Activated B cell treated with CpG ODN at 0.5 μM for 24 hours (primary cell): Measurements from ENCODE around the gene KRT79. TPM values are rescaled to one million over a fixed set of nuclear protein-coding genes. Genes with fewer than 3 reads are reported as not detected.
"Not testable (repeated sequence)": the region's sequence is repeated elsewhere in the genome, so short reads cannot be mapped to it uniquely, and the experiment has no call there.

Experiments
- ATAC-seq: fragments of 200-7000 bp; cut with Tn5 transposase; one replicate; pipeline ENCODE4 v1.10.0; 2021; ENCODE audit warnings: low read depth, mild to moderate bottlenecking, moderate library complexity
- CTCF ChIA-PET: fragments of 350-600 bp; sonication (Branson Sonifier 250); formaldehyde crosslinking; loops from one replicate; lab custom pipeline; 2021; ENCODE audit warnings: antibody characterized with exemption; lab: Charles Lee
- POLR2A ChIA-PET: fragments of 350-600 bp; sonication (Branson Sonifier 250); formaldehyde crosslinking; loops from one replicate; lab custom pipeline; 2021; ENCODE audit warnings: antibody characterized with exemption; lab: Charles Lee
- DNase-seq: peaks from one replicate; pipeline ENCODE4 v3.0.0; 2022
- H3K27ac Mint-ChIP-seq: one replicate; pipeline ENCODE4 v1.8.0; 2020; ENCODE audit warnings: mixed read lengths
- H3K27me3 Mint-ChIP-seq: one replicate; pipeline ENCODE4 v1.8.0; 2021; ENCODE audit warnings: mixed read lengths
- H3K36me3 Mint-ChIP-seq: one replicate; pipeline ENCODE4 v1.8.0; 2021; ENCODE audit warnings: low read depth, mixed read lengths
- H3K4me1 Mint-ChIP-seq: one replicate; pipeline ENCODE4 v1.8.0; 2021; ENCODE audit warnings: mixed read lengths
- H3K4me3 Mint-ChIP-seq: one replicate; pipeline ENCODE4 v1.8.0; 2020; ENCODE audit warnings: mild to moderate bottlenecking, mixed read lengths
- H3K9me3 Mint-ChIP-seq: one replicate; pipeline ENCODE4 v1.8.0; 2020; ENCODE audit warnings: mixed read lengths
- CTCF ChIP-seq: fragments of 200-600 bp; IDR thresholded peaks from one replicate; pipeline ENCODE4 v1.8.0; 2022; ENCODE audit warnings: antibody characterized with exemption, mild to moderate bottlenecking
- intact Hi-C: fragments of 100-400 bp; cut with micrococcal nuclease; formaldehyde crosslinking; loops from one replicate; pipeline ENCODE4 v1.15.1; 2024
- total RNA-seq: library from RNA; stranded (reverse); gene quantifications from 2 replicates; pipeline ENCODE4 v1.2.3, GENCODE V29; 2022

KRT79 gene
- total RNA-seq, 1 donor from 2014 or later = not detected

GRCh38 chr12:52857500-52857899 lies 23.4 kb upstream of the KRT79 start:
- TF ChIP-seq CTCF = no peak
- no peaks in the 10 kb centered on the region for H3K36me3 Mint-ChIP-seq
- POLR2A ChIA-PET = no interaction called here
- no peak for ATAC-seq
- no peaks in the 10 kb centered on the region for H3K9me3 Mint-ChIP-seq
- intact Hi-C loops = no loop called here
- DNase-seq = no peak
- H3K27me3 Mint-ChIP-seq = peaks cover 20% of the 10 kb centered on the region
- no peak overlapping the region for H3K27ac Mint-ChIP-seq
- H3K4me3 Mint-ChIP-seq = no peak overlapping the region
- no peaks in the 10 kb centered on the region for H3K4me1 Mint-ChIP-seq
- CTCF ChIA-PET = no interaction called here

- Mint-ChIP-seq H3K9me3 (no peaks in the 10 kb centered on the region), H3K27me3 (peaks cover 20% of the 10 kb centered on the region)
Measured at GRCh38 chr12:52856787-52857186, 22.7 kb upstream of the KRT79 start.

GRCh38 chr12:52856077-52856476 lies 22.0 kb upstream of the KRT79 start:
- H3K36me3 Mint-ChIP-seq, H3K4me1 Mint-ChIP-seq, POLR2A ChIA-PET, H3K9me3 Mint-ChIP-seq, ATAC-seq, CTCF ChIA-PET, H3K4me3 Mint-ChIP-seq, H3K27ac Mint-ChIP-seq, intact Hi-C loops, DNase-seq: not testable (repeated sequence)
- H3K27me3 Mint-ChIP-seq = peaks cover 20% of the 10 kb centered on the region

More at GRCh38 chr12:52856787-52857186, 22.7 kb upstream of the KRT79 start:
- no peak for TF ChIP-seq CTCF
- Mint-ChIP-seq H3K36me3 (no peaks in the 10 kb centered on the region), H3K27ac (no peak overlapping the region), H3K4me3 (no peak overlapping the region), H3K4me1 (no peaks in the 10 kb centered on the region)
- ChIA-PET CTCF (no interaction called here), POLR2A (no interaction called here)
- DNase-seq (no peak), ATAC-seq (no peak)
- intact Hi-C loops = no loop called here

- Mint-ChIP-seq H3K27me3 (peaks cover 28% of the 10 kb centered on the region), H3K27ac (no peak overlapping the region), H3K4me1 (peaks cover 6% of the 10 kb centered on the region), H3K9me3 (no peaks in the 10 kb centered on the region), H3K4me3 (no peak overlapping the region), H3K36me3 (no peaks in the 10 kb centered on the region)
- ATAC-seq = no peak
- POLR2A ChIA-PET = interaction anchor here (0.6 kb wide), 1 partner anchor 9 kb away, joined by 3 read pairs; no protein-coding TSS in a partner anchor
- intact Hi-C loops = no loop called here
- no peak for TF ChIP-seq CTCF
- DNase-seq = no peak
- CTCF ChIA-PET = no interaction called here
Measured at GRCh38 chr12:52851787-52852186, 17.7 kb upstream of the KRT79 start.

- POLR2A ChIA-PET = no interaction called here
- Mint-ChIP-seq H3K9me3 (no peaks in the 10 kb centered on the region), H3K27ac (no peak overlapping the region), H3K36me3 (no peaks in the 10 kb centered on the region), H3K27me3 (peaks cover 26% of the 10 kb centered on the region), H3K4me1 (peaks cover 6% of the 10 kb centered on the region), H3K4me3 (no peak overlapping the region)
- TF ChIP-seq CTCF = no peak
- intact Hi-C loops = no loop called here
- CTCF ChIA-PET = no interaction called here
- ATAC-seq (no peak), DNase-seq (no peak)
Measured at GRCh38 chr12:52850681-52851080, 16.6 kb upstream of the KRT79 start.

- no peaks in the 10 kb centered on the region for H3K36me3 Mint-ChIP-seq
- peaks cover 16% of the 10 kb centered on the region for H3K27me3 Mint-ChIP-seq
- no peak for DNase-seq
- POLR2A ChIA-PET = no interaction called here
- H3K9me3 Mint-ChIP-seq = no peaks in the 10 kb centered on the region
- TF ChIP-seq CTCF = no peak
- CTCF ChIA-PET = no interaction called here
- H3K4me3 Mint-ChIP-seq = no peak overlapping the region
- H3K4me1 Mint-ChIP-seq = peaks cover 6% of the 10 kb centered on the region
- intact Hi-C loops = no loop called here
- H3K27ac Mint-ChIP-seq = no peak overlapping the region
- no peak for ATAC-seq
Measured at GRCh38 chr12:52849511-52849910, 15.4 kb upstream of the KRT79 start.
